ENCODE measurements around the gene MGLL. TPM values are rescaled to one million over a fixed set of nuclear protein-coding genes. Genes with fewer than 3 reads are reported as not detected.
A peak's percentile ranks its signal among the peaks of the same experiment; 100 is the strongest.

MGLL gene
- total and polyA plus RNA-seq, 2 donors from 2014 or later, result 74.2 to 250 TPM

GRCh38 chr3:127650236-127650635, 172.1 kb downstream of the MGLL start:
- no peak for TF ChIP-seq CTCF (IDR thresholded peaks at IDR 0.05; ENCODE audit: borderline replicate concordance, extremely low read depth, insufficient read depth)

GRCh38 chr3:127647845-127648204, 174.5 kb downstream of the MGLL start:
- intact Hi-C loops (cut with DNase I), result no loop called here
- TF ChIP-seq CTCF (IDR thresholded peaks at IDR 0.05; ENCODE audit: borderline replicate concordance, extremely low read depth, insufficient read depth), result no peak

More at GRCh38 chr3:127650236-127650635, 172.1 kb downstream of the MGLL start:
- Histone ChIP-seq H3K27me3 (ENCODE audit: control insufficient read depth, insufficient read depth, low read length) (no peaks in the 10 kb centered on the region), H3K4me3 (ENCODE audit: low read length in 3 of 3) (no peak overlapping the region), H3K4me1 (ENCODE audit: control insufficient read depth in 2 of 3, insufficient read depth in 2 of 3, low read depth in 1 of 3, low read length in 3 of 3) (peaks cover 0 to 9% (median 8%) of the 10 kb centered on the region in 3 donors), H3K9me3 (ENCODE audit: control insufficient read depth in 2 of 3, insufficient read depth in 1 of 3, low read length in 3 of 3) (no peaks in the 10 kb centered on the region), H3K36me3 (ENCODE audit: control insufficient read depth in 2 of 3, insufficient read depth in 3 of 3, low read length in 3 of 3) (no peaks in the 10 kb centered on the region), H3K27ac (ENCODE audit: low read depth in 2 of 2, low read length in 2 of 2) (no peak overlapping the region), H3K9ac (ENCODE audit: low read length in 3 of 3) (no peak overlapping the region)
- intact Hi-C loops (cut with DNase I), result no loop called here
- DNase-seq, result no peak
- no peak for FAIRE-seq

GRCh38 chr3:127647166-127647844, 175.0 kb downstream of the MGLL start:
- peak in 3 of 5 donors; percentile 41 to 86 (median 84) for DNase-seq
- no peaks in the 10 kb centered on the region for H3K9me3 ChIP-seq (ENCODE audit: control insufficient read depth in 2 of 3, insufficient read depth in 1 of 3, low read length in 3 of 3)
- H3K9ac ChIP-seq (ENCODE audit: low read length in 3 of 3), result no peak overlapping the region
- no peaks in the 10 kb centered on the region for H3K36me3 ChIP-seq (ENCODE audit: control insufficient read depth in 2 of 3, insufficient read depth in 3 of 3, low read length in 3 of 3)
- no peak overlapping the region for H3K27ac ChIP-seq (ENCODE audit: low read depth in 2 of 2, low read length in 2 of 2)
- peak overlapping the region in 1 of 3 donors; percentile 18 for H3K4me3 ChIP-seq (ENCODE audit: low read length in 3 of 3)
- intact Hi-C loops (cut with DNase I), result no loop called here
- no peaks in the 10 kb centered on the region for H3K27me3 ChIP-seq (ENCODE audit: control insufficient read depth, insufficient read depth, low read length)
- FAIRE-seq, result peak; percentile 65
- TF ChIP-seq CTCF (IDR thresholded peaks at IDR 0.05; ENCODE audit: borderline replicate concordance, extremely low read depth, insufficient read depth), result no peak
- H3K4me1 ChIP-seq (ENCODE audit: control insufficient read depth in 2 of 3, insufficient read depth in 2 of 3, low read depth in 1 of 3, low read length in 3 of 3), result peaks cover 0 to 9% (median 8%) of the 10 kb centered on the region in 3 donors

More at GRCh38 chr3:127647845-127648204, 174.5 kb downstream of the MGLL start:
- Histone ChIP-seq H3K27ac (ENCODE audit: low read depth in 2 of 2, low read length in 2 of 2) (no peak overlapping the region), H3K9ac (ENCODE audit: low read length in 3 of 3) (no peak overlapping the region), H3K36me3 (ENCODE audit: control insufficient read depth in 2 of 3, insufficient read depth in 3 of 3, low read length in 3 of 3) (no peaks in the 10 kb centered on the region), H3K4me1 (ENCODE audit: control insufficient read depth in 2 of 3, insufficient read depth in 2 of 3, low read depth in 1 of 3, low read length in 3 of 3) (peaks cover 0 to 9% (median 8%) of the 10 kb centered on the region in 3 donors), H3K9me3 (ENCODE audit: control insufficient read depth in 2 of 3, insufficient read depth in 1 of 3, low read length in 3 of 3) (no peaks in the 10 kb centered on the region), H3K4me3 (ENCODE audit: low read length in 3 of 3) (peak overlapping the region in 1 of 3 donors; percentile 18), H3K27me3 (ENCODE audit: control insufficient read depth, insufficient read depth, low read length) (no peaks in the 10 kb centered on the region)
- FAIRE-seq, result no peak
- no peak for DNase-seq

Measured in kidney (tissue), 14 donors.